ENCODE data around the gene VASH2.

VASH2 gene

DNA sequence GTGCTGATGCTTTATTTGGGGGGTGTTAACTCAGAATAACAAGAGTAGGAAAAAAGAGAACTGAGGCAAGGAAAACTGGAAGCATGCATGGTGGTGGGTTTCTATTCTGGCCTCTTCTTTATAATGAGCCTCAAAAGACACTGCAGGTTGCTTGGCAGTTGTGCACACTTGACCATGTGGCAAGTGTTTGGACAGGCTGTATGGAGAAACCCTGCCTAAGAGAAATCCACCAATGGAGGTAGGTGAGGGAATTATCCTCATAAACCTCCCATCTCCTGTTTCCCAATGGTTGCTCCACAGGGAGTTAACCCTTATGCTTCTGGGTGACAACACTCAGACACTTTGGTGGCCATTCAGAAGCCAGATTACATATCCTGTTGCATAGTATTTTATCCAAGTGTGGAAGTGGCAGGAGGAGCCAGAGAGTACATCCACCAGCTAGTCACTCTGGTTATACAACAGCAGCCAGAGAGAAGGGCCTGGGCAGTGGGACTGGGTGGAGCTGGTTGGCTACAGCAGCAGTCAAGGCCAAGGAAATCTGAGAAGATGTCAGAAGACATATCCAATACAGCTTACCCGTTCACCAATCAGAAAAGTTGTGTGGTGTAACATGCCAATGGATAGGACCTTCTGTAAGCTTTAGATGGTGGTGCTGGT lies 16.4 kb upstream of the VASH2 start:
- no peak overlapping the region for H3K4me3 ChIP-seq (ENCODE audit: low read length)
- TF ChIP-seq, protein P1, sequence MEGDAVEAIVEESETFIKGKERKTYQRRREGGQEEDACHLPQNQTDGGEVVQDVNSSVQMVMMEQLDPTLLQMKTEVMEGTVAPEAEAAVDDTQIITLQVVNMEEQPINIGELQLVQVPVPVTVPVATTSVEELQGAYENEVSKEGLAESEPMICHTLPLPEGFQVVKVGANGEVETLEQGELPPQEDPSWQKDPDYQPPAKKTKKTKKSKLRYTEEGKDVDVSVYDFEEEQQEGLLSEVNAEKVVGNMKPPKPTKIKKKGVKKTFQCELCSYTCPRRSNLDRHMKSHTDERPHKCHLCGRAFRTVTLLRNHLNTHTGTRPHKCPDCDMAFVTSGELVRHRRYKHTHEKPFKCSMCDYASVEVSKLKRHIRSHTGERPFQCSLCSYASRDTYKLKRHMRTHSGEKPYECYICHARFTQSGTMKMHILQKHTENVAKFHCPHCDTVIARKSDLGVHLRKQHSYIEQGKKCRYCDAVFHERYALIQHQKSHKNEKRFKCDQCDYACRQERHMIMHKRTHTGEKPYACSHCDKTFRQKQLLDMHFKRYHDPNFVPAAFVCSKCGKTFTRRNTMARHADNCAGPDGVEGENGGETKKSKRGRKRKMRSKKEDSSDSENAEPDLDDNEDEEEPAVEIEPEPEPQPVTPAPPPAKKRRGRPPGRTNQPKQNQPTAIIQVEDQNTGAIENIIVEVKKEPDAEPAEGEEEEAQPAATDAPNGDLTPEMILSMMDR (IDR thresholded peaks at IDR 0.05; ENCODE audit: insufficient read depth, low read depth, low read length, missing control alignments), result no peak
- no peak for DNase-seq (ENCODE audit: low read depth)

DNA sequence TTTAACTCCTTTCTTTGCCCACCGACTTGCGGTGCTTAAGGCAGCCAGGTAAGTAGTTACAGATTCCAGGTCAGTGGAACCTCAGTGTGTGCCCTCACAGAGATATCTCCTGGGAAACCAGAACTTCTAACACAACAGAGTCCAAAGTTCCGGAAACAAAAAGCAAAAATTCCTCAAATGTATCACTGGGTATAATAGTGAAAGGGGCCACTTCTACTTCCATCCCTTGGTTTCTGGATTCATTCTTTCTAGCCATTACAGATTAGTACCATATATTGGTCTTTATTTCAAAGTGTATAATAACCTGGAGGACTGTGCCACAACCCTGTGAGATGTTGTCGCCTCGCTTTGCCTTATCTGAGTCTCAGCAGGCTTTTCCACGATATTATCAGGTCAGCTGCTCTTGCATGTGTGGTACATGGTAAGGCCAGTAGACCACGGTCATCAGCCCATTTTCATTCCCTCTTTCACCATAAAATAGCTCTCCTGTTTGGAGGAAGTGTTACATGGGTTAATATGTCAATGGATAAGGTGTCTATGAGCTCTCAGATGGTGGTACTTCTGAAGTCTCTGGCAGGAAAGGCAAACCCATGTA lies 14.9 kb upstream of the VASH2 start:
- TF ChIP-seq, protein P1 (IDR thresholded peaks at IDR 0.05; ENCODE audit: insufficient read depth, low read depth, low read length, missing control alignments), result no peak
- no peak overlapping the region for H3K4me3 ChIP-seq (ENCODE audit: low read length)
- no peak for DNase-seq (ENCODE audit: low read depth)

DNA sequence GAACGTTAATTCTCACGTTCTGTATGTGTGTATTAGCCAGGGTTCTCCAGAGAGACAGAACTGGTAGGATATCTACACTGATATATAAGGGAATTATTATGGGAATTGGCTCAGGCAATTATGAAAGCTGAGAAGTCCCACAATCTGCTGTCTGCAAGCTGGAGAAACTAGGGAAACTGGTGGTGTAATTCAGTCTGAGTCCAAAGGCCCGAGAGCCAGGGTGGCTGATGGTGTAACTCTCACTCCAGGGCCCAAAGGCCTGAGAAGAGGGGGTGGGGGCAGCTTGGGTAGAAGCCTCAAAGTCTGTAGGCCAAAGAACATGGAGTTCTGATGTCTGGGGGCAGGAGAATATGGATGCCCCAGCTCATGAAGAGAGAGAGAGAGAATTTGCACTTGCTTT lies 13.3 kb upstream of the VASH2 start:
- TF ChIP-seq, protein P1 (IDR thresholded peaks at IDR 0.05; ENCODE audit: insufficient read depth, low read depth, low read length, missing control alignments), result no peak
- H3K4me3 ChIP-seq (ENCODE audit: low read length), result no peak overlapping the region
- DNase-seq (ENCODE audit: low read depth), result no peak

DNA sequence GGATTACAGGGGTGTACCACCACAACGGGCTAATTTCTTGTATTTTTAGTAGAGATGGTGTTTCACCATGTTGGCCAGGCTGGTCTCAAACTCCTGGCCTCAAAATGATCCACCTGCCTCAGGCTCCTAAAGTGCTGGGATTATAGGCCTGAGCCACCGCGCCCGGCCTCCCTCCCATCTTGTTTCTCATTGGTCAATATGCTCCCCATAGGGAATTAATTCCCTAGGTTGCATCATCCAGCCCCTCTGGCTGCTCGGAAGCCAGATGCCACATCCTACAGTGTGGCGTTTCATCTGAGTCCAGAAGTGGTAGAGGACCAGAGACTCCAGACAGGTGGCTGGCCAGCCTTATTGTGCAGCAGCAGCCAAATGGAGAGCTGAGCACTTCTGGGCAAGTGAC lies 11.5 kb upstream of the VASH2 start:
- no peak for DNase-seq (ENCODE audit: low read depth)
- H3K4me3 ChIP-seq (ENCODE audit: low read length), result no peak overlapping the region
- TF ChIP-seq, protein P1 (IDR thresholded peaks at IDR 0.05; ENCODE audit: insufficient read depth, low read depth, low read length, missing control alignments), result no peak

DNA sequence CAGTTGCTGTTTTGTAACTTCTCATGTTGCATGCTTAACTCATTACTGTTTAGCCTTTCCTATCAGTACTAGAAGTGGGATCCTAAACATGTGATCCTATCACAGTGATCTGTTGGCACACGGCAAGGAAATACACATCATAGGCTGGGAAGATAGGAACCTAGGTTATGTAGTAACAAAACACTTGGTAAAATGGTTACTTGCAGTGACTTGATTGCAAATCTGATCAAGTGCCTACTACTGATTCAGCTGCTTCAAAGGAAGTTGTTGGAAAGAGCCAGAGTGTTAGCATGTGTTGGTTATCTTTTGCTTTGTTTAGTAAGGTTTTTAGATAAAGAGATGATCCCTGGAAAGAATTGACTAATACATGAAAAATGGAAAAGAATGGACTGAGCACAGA lies 8.9 kb upstream of the VASH2 start:
- H3K4me3 ChIP-seq (ENCODE audit: low read length), result no peak overlapping the region
- DNase-seq (ENCODE audit: low read depth), result no peak
- TF ChIP-seq, protein P1 (IDR thresholded peaks at IDR 0.05; ENCODE audit: insufficient read depth, low read depth, low read length, missing control alignments), result no peak

DNA sequence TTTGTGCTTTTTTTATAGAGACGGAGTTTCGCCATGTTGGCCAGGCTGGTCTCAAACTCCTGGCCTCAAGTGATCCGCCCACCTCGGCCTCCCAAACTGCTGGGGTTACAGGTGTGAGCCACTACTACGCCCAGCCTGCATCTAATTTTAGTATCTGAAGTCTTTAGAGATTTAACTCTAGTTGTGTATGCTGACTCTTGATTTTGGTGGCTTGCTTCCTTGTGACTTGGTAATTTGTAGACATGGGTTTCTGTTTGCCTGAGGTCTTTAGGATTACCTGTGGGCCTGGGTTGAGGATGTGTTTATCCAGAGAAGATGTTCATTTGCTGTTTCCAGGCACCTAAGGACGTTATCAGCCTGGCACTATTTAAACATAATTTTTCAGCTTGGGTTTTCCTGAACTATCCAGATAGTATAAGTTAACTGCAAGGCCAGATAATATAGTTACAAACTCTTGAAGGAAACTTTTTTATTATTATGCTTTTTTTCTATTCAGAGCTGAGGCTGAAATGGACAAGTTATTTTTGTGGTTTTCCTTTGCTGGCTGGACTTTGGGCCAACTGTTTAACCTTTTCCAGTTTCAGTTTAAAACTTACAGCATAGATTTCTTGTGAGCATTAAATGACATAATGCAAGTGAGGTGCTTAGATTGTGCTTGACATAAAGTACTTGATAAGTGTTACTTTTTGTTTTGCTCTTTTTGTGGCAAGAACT lies 7.5 kb upstream of the VASH2 start:
- no peak overlapping the region for H3K4me3 ChIP-seq (ENCODE audit: low read length)
- TF ChIP-seq, protein P1 (IDR thresholded peaks at IDR 0.05; ENCODE audit: insufficient read depth, low read depth, low read length, missing control alignments), result no peak
- DNase-seq (ENCODE audit: low read depth), result no peak

Data from epithelial cell of esophagus (primary cell).